ENCODE data around the gene ZBTB21. TPM values are rescaled to one million over a fixed set of nuclear protein-coding genes. Genes with fewer than 3 reads are reported as not detected.
"Not testable (repeated sequence)": the region's sequence is repeated elsewhere in the genome, so short reads cannot be mapped to it uniquely, and the experiment has no call there.

The ZBTB21 gene
- total RNA-seq, 1 donor, result 60.4 TPM

GRCh38 chr21:41965045-41965444 is 45.1 kb downstream of the ZBTB21 start:
- Histone ChIP-seq H3K9me3 (ENCODE audit: low read depth, low read length) (no peaks in the 10 kb centered on the region), H3K4me1 (ENCODE audit: insufficient read depth, low read length) (no peaks in the 10 kb centered on the region), H3K4me3 (ENCODE audit: low read length) (no peak overlapping the region), H3K27me3 (ENCODE audit: insufficient read depth, low read length) (no peaks in the 10 kb centered on the region)

DNA sequence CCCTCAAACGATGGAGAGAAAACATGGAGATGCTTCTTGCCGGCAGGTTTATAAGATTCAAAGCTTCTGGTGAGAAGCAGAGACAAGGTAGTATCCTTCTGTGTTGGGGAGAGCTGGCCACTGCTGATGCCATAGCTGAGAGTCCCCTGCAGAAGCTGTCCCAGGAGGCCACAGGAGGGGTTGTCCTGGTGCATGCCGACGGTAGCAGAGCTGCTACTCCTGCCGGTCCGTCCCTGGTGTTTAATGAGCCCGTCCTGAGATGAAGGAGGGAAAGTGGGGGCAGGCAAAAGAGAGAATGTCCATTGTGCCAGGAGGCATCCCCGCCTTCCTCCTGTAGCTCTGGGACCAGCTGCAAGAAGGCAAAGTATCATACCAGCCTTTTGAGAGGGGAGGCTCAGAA is 46.0 kb downstream of the ZBTB21 start:
- Histone ChIP-seq H3K9me3 (ENCODE audit: low read depth, low read length) (no peaks in the 10 kb centered on the region), H3K4me3 (ENCODE audit: low read length) (no peak overlapping the region), H3K4me1 (ENCODE audit: insufficient read depth, low read length) (no peaks in the 10 kb centered on the region), H3K27me3 (ENCODE audit: insufficient read depth, low read length) (no peaks in the 10 kb centered on the region)

DNA sequence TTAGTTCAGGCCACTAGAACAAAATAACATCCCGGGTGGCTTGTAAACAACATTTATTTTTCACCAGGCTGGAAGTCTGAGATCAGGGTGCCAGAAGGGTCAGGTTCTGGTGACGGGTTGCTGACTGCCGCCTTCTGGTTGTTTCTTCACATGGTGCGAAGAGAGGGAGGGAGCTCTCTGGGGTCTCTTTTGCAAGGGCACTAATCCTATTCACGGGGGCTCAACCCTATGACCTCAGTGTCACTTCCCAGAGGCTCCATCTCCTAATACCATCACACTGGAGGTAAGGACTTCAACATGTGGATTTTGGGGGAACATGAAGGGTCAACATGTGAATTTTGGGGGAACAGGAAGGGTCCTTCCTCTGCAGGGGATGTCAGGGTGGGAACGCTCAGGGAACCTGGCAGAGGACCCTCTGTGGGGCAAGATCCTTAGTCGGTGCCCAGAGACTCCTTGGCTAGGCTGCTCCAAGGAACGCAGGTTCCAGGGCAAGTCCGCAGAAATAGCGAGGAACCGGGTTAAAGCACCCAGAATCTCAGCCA is 47.7 kb downstream of the ZBTB21 start:
- H3K27me3 ChIP-seq (ENCODE audit: insufficient read depth, low read length), result no peaks in the 10 kb centered on the region
- no peaks in the 10 kb centered on the region for H3K9me3 ChIP-seq (ENCODE audit: low read depth, low read length)
- no peak overlapping the region for H3K4me3 ChIP-seq (ENCODE audit: low read length)
- no peaks in the 10 kb centered on the region for H3K4me1 ChIP-seq (ENCODE audit: insufficient read depth, low read length)

DNA sequence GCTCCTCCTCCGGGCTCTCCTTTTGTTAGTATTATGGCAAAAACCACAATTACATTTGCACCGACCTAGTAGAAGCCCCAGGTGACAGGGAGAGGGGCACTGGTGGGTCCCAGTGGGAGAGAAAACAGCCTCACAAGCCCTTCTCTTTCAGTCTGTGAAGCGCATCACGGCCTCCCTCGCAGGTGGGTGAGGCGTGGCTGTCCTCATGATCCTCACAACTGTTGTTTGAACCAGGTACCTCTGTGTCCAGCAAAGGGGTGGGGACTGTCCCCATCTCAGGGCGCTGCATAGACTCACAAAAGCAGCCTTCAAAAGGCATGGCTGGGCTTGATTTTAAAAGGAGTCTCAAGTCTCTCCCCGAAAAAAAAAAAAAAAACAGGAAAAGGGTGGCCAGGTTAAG is 48.4 kb downstream of the ZBTB21 start:
- no peaks in the 10 kb centered on the region for H3K4me1 ChIP-seq (ENCODE audit: insufficient read depth, low read length)
- no peak overlapping the region for H3K4me3 ChIP-seq (ENCODE audit: low read length)
- no peaks in the 10 kb centered on the region for H3K9me3 ChIP-seq (ENCODE audit: low read depth, low read length)
- no peaks in the 10 kb centered on the region for H3K27me3 ChIP-seq (ENCODE audit: insufficient read depth, low read length)

DNA sequence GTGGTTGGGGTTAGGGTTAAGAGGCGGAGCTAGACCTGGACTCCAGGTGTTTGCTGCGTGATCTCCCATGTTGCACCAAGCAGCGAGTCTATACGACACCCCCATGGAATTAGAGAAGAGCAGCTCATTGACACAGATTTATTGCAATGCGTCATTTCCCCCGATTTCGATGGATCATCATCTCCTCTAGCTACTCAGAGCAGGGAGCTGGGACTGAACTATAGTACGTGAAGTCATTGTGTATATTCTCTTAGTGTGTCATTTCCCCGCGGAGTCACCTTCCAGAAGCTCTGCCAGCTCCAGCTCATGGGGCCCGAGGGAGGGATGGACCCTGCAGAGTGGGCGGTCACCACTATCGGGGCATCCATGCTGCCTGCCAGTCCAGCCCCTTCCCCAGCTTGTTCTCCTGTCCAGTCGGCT is 48.9 kb downstream of the ZBTB21 start:
- no peaks in the 10 kb centered on the region for H3K27me3 ChIP-seq (ENCODE audit: insufficient read depth, low read length)
- H3K4me3 ChIP-seq (ENCODE audit: low read length), result no peak overlapping the region
- H3K4me1 ChIP-seq (ENCODE audit: insufficient read depth, low read length), result no peaks in the 10 kb centered on the region
- H3K9me3 ChIP-seq (ENCODE audit: low read depth, low read length), result no peaks in the 10 kb centered on the region

DNA sequence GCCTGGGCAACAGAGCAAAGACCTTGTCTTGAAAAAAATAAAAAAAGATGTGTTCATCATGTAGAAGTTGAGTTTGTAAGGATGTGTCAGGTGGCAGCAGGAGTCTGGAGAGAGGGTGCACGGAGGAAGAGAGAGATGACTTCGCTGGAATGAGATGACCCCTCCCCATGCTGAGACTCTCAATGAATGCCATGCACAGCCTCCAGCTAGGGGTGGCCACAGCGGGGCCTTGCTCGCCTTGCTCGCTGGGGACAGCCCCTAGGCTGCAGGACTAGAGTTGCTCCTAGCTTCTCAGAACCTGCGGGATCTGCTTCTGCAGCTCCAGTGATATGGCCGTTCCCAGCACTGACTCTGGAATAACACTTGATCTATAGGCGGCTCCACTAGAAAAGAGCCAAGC is 49.8 kb downstream of the ZBTB21 start:
- Histone ChIP-seq H3K27me3 (ENCODE audit: insufficient read depth, low read length) (no peaks in the 10 kb centered on the region), H3K4me3 (ENCODE audit: low read length) (no peak overlapping the region), H3K4me1 (ENCODE audit: insufficient read depth, low read length) (no peaks in the 10 kb centered on the region), H3K9me3 (ENCODE audit: low read depth, low read length) (no peaks in the 10 kb centered on the region)

GRCh38 chr21:41959697-41960096 is 50.5 kb downstream of the ZBTB21 start:
- not testable (repeated sequence) for H3K4me3 ChIP-seq (ENCODE audit: low read length); H3K9me3 ChIP-seq (ENCODE audit: low read depth, low read length); H3K27me3 ChIP-seq (ENCODE audit: insufficient read depth, low read length); H3K4me1 ChIP-seq (ENCODE audit: insufficient read depth, low read length)

DNA sequence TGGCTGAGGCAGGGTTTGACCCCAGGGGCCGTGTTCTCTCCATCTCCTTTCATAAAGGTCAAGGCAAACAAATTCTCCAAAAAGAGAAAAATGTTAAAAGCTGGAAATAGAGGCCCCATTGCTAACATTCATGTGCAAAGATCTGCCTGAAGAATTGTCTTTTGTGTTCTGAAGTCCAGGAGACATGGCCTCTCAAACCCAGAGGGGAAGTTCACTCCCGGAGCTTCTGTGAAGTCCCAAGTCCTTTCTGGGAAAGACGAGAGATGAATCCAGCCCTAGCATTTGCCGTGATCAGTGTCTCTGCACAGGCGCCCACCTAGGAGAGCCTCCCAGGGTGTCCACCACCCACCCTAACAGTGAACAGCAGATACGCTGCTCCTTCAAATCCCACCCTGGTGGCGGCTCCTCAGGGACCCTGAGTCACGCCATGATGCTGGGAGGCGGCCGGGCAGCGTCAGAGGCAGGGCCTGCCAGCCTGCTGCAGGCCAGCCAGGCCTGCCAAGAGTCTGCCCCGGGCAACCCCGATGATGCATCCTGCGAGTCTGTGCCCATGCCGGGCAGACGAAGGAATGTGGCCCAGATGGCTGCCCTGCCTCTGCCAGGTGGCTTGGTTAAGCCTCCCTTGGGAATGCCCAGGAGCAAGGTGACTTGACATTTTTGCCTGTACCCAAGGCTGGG is 51.1 kb downstream of the ZBTB21 start:
- H3K4me3 ChIP-seq (ENCODE audit: low read length), result no peak overlapping the region
- no peaks in the 10 kb centered on the region for H3K9me3 ChIP-seq (ENCODE audit: low read depth, low read length)
- H3K27me3 ChIP-seq (ENCODE audit: insufficient read depth, low read length), result no peaks in the 10 kb centered on the region
- H3K4me1 ChIP-seq (ENCODE audit: insufficient read depth, low read length), result peaks cover 4% of the 10 kb centered on the region

DNA sequence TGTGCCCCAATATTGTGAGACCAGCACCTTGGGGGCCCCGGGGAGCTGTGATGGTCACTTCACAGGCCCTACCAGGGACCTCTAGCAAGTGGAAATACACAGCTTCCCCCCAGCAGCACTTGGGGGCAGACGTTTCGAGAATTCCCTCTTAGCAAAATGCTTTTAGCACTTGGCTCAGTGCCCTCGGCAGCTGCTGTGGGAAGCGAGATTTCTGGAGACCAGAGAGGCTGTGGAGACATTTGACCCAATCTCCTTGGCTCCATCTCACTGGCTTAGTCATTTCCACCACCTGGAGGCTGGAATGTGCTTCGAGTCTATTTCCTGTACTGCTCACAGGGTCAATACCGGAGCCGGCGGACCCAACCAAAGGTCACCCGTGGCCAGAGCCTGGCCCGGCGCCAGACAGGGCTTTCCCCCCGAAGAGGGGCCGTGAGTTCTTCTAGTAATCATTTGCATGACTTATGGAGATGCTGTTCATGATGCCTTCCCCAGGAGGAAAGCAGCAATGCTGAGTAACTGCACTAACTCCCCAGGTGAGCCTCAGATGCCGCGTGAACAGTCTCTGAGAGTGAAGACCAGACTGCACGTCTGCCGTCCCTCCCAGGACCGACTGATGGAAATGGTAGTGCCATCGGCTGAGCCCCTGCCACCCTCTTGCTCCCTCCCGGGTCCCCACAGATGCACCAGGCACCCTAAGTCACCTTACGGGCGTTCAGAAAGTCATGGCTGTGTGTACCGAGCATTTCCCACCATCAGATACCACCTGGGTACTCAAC is 52.0 kb downstream of the ZBTB21 start:
- no peaks in the 10 kb centered on the region for H3K27me3 ChIP-seq (ENCODE audit: insufficient read depth, low read length)

DNA sequence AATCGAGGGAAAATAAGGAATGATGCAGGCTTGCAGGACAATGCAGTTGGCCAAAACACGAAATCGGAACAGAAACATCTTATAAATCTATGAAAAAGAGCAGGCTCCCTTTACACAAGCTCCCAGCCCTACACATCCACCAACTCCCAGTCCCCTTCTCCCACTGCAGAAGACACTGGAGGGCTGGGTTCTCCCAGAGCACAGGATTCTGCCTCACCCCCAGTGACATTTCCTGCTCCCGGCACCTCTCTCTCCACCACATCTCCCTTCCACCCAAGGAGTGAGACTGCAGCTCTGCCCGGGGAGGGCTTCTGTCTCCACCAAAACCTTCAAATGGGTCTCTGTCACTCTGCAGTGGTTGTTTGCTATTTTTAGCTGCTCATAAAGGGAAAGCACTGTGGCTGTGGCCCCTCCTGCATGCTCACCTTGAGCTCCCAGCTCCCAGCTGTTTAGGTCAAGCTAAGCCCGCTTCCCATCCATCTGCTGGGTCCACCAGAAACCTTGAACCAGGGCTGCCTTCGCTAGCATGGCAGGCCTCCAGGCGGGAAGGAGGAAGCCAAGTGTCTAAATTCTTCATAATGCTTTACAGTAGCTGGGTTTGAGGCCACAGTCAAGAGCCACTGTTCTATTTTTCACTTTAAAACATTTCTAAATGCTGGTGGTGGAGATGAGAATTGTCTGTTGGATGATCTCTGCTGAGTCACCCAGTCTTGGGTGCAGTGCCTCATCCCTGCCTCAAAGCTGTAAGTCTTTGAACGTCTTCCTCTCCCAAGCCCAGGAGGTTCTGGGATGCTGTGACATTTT is 53.0 kb downstream of the ZBTB21 start:
- Histone ChIP-seq H3K9me3 (ENCODE audit: low read depth, low read length) (no peaks in the 10 kb centered on the region), H3K4me1 (ENCODE audit: insufficient read depth, low read length) (peaks cover 17% of the 10 kb centered on the region), H3K27me3 (ENCODE audit: insufficient read depth, low read length) (no peaks in the 10 kb centered on the region), H3K4me3 (ENCODE audit: low read length) (no peak overlapping the region)

More for the DNA sequence above, 52.0 kb downstream of the ZBTB21 start:
- Histone ChIP-seq H3K9me3 (ENCODE audit: low read depth, low read length) (no peaks in the 10 kb centered on the region), H3K4me1 (ENCODE audit: insufficient read depth, low read length) (peaks cover 7% of the 10 kb centered on the region), H3K4me3 (ENCODE audit: low read length) (no peak overlapping the region)

DNA sequence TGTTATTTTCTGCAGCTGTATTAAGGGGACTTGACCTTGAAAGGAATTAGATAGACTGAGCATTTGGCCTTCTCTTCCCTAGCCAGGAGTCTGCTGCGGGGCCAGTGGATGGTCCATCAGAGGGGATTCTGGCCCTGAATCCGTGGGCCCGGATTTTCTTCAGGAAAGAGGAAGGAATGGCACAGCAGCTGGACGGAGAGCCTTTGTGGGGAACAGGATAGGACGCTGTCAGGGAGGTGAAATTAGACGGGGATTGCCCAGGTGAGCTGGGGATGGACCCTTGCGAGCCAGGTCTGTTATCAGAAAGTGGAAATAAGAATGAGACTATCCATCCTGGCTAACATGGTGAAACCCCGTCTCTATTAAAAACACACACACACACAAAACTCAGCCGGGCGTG is 54.6 kb downstream of the ZBTB21 start:
- Histone ChIP-seq H3K9me3 (ENCODE audit: low read depth, low read length) (no peaks in the 10 kb centered on the region), H3K4me1 (ENCODE audit: insufficient read depth, low read length) (peaks cover 19% of the 10 kb centered on the region), H3K27me3 (ENCODE audit: insufficient read depth, low read length) (no peaks in the 10 kb centered on the region), H3K4me3 (ENCODE audit: low read length) (no peak overlapping the region)

DNA sequence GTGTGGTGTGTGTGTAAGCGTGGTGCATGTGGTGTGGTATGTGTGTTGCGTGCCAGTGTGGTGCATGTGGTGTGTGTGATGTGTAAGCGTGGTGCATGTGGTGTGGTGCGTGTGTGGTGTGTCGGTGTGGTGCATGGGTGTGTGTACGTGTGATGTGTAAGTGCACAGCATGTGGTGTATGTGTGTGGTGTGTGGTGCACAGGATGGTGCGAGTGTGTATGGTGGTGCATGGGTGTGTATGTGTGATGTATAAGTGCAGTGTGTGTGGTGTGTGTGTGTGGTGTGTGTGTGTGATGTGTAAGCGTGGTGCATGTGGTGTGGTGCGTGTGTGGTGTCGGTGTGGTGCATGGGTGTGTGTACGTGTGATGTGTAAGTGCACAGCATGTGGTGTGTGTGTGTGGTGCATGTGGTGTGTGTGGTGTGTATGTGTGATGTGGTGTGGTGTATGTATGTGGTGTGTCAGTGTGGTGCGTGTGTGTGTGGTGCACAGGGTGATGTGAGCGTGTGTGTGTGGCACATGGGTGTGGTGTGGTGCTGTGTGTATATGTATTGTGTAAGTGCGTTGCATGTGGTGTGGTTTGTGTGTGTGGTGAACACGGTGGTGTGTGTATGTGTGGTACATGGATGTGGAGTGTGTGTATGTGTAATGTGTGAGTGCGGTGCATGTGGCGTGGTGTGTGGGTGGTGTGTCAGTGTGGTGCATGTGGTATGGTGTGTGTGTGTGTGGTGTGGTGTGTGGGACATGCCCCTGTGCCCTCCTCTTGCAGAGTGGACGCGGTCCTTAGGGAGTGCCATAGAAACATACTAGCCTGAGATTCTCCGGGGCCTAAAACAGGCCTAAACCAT is 55.3 kb downstream of the ZBTB21 start:
- no peak overlapping the region for H3K4me3 ChIP-seq (ENCODE audit: low read length)
- H3K4me1 ChIP-seq (ENCODE audit: insufficient read depth, low read length), result peaks cover 19% of the 10 kb centered on the region
- no peaks in the 10 kb centered on the region for H3K9me3 ChIP-seq (ENCODE audit: low read depth, low read length)
- no peaks in the 10 kb centered on the region for H3K27me3 ChIP-seq (ENCODE audit: insufficient read depth, low read length)

- H3K4me1 ChIP-seq (ENCODE audit: insufficient read depth, low read length), result peaks cover 19% of the 10 kb centered on the region
- no peaks in the 10 kb centered on the region for H3K9me3 ChIP-seq (ENCODE audit: low read depth, low read length)
- peak within 1 kb of the TSS; percentile 29 for H3K4me3 ChIP-seq (ENCODE audit: low read length)
- no peaks in the 10 kb centered on the region for H3K27me3 ChIP-seq (ENCODE audit: insufficient read depth, low read length)
Measured at GRCh38 chr21:41953831-41954653, 56.1 kb downstream of the ZBTB21 start, which contains the start of gene C2CD2. Gene C2CD2, minus strand, starts transcription at chr21:41954018. Its CDS starts 370 bp downstream, at chr21:41953648.

Data from mononuclear cell (primary cell).